GM12891 (cell line): ENCODE measurements around the gene CNTNAP4.

ENCODE experiments used
- POLR2A ChIP-seq: IDR thresholded peaks from 2 replicates; pipeline ENCODE4 v1.6.1; 2011; ENCODE audit warnings: low read depth, low read length, control low read depth
- POLR2AphosphoS5 ChIP-seq: IDR thresholded peaks from 2 replicates; pipeline ENCODE4 v1.6.1; 2011; ENCODE audit warnings: low read depth, low read length, control low read depth
- SPI1 ChIP-seq: IDR thresholded peaks from 2 replicates; pipeline ENCODE4 v1.6.1; 2011; ENCODE audit warnings: low read depth, low read length, control low read depth
- TAF1 ChIP-seq: IDR thresholded peaks from 2 replicates; pipeline ENCODE4 v1.6.1; 2011; ENCODE audit warnings: low read depth, low read length, control low read depth

GRCh38 chr16:76441391-76441790 is 164.2 kb downstream of the CNTNAP4 start:
- no peak for TF ChIP-seq POLR2A
- TF ChIP-seq SPI1: no peak
- no peak for TF ChIP-seq POLR2AphosphoS5
- TF ChIP-seq TAF1: no peak
